ENCODE data around the gene TMEM9.

DNA sequence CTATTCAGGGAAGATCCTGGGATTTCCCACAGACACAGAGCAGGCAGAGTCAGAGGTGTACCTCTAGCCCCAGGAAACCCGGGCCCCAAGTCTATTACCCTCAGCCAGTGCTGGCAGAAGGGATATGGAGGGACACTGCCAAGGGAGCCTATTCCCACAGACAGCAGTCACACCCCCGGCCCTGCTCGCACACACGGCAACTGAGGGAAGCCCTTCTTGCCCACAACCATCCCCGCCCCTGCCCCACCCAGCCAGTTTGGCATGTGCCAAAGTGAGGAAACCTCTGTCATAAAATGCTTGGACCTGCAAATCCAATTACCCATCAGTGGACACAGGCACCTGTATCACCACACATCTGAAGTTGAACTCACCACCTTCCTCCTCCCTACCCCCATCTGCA, 48.6 kb downstream of the TMEM9 start:
- TF ChIP-seq POLR2AphosphoS5 (IDR thresholded peaks at IDR 0.05; ENCODE audit: low read depth, low read length) (no peak), SPI1 (IDR thresholded peaks at IDR 0.05; ENCODE audit: low read depth, low read length) (no peak), POLR2A (IDR thresholded peaks at IDR 0.05; ENCODE audit: low read depth, low read length) (no peak), TAF1 (IDR thresholded peaks at IDR 0.05; ENCODE audit: low read depth, low read length) (no peak)
